ENCODE results near the gene ZBTB1. TPM values are rescaled to one million over a fixed set of nuclear protein-coding genes. Genes with fewer than 3 reads are reported as not detected.

Gene ZBTB1
- total RNA-seq, result 10 to 100 TPM; 24.0 to 28.5 (median 27.1) TPM

GRCh38 chr14:64504310-64504896 lies at the start of gene ZBTB1:
Gene ZBTB1 (plus strand): TSS chr14:64504770. CDS start chr14:64521505, 16,735 bp downstream.
- Mint-ChIP-seq H3K27me3 (ENCODE audit: low read depth) (no peaks in the 10 kb centered on the region), H3K36me3 (ENCODE audit: insufficient read depth) (peaks cover 3% of the 10 kb centered on the region)
- ATAC-seq, result peak; percentile 56 to 61

GRCh38 chr14:64459405-64460136 lies 45.0 kb upstream of the ZBTB1 start:
- ATAC-seq (no peak), DNase-seq (no peak)
- peaks cover 13% of the 10 kb centered on the region for H3K4me1 Mint-ChIP-seq (ENCODE audit: low read depth)
- no peaks in the 10 kb centered on the region for H3K27me3 Mint-ChIP-seq (ENCODE audit: low read depth)
- no peaks in the 10 kb centered on the region for H3K9me3 Mint-ChIP-seq
- H3K36me3 Mint-ChIP-seq (ENCODE audit: insufficient read depth), result peaks cover 20% of the 10 kb centered on the region
- H3K4me3 Mint-ChIP-seq, result no peak overlapping the region

More at GRCh38 chr14:64504310-64504896, at the start of gene ZBTB1:
- no peaks in the 10 kb centered on the region for H3K9me3 Mint-ChIP-seq
- peak; percentile 79 for DNase-seq
- peaks cover 71% of the 10 kb centered on the region for H3K4me1 Mint-ChIP-seq (ENCODE audit: low read depth)
- H3K4me3 Mint-ChIP-seq, result peak within 1 kb of the TSS; percentile 99

- Mint-ChIP-seq H3K4me1 (ENCODE audit: low read depth) (peaks cover 22% of the 10 kb centered on the region), H3K36me3 (ENCODE audit: insufficient read depth) (peaks cover 11% of the 10 kb centered on the region), H3K27me3 (ENCODE audit: low read depth) (no peaks in the 10 kb centered on the region), H3K9me3 (no peaks in the 10 kb centered on the region), H3K4me3 (no peak overlapping the region)
- ATAC-seq (no peak), DNase-seq (no peak)
These were observed 43.3 kb upstream of the ZBTB1 start for GRCh38 chr14:64461221-64461620.

GRCh38 chr14:64463195-64463594 lies 41.4 kb upstream of the ZBTB1 start:
- Mint-ChIP-seq H3K36me3 (ENCODE audit: insufficient read depth) (peaks cover 13% of the 10 kb centered on the region), H3K4me1 (ENCODE audit: low read depth) (peaks cover 33% of the 10 kb centered on the region), H3K4me3 (no peak overlapping the region), H3K27me3 (ENCODE audit: low read depth) (no peaks in the 10 kb centered on the region), H3K9me3 (no peaks in the 10 kb centered on the region)
- ATAC-seq, result no peak
- no peak for DNase-seq

GRCh38 chr14:64463873-64464272 lies 40.7 kb upstream of the ZBTB1 start:
- no peaks in the 10 kb centered on the region for H3K9me3 Mint-ChIP-seq
- peaks cover 39% of the 10 kb centered on the region for H3K4me1 Mint-ChIP-seq (ENCODE audit: low read depth)
- ATAC-seq, result no peak
- H3K27me3 Mint-ChIP-seq (ENCODE audit: low read depth), result no peaks in the 10 kb centered on the region
- H3K36me3 Mint-ChIP-seq (ENCODE audit: insufficient read depth), result peaks cover 15% of the 10 kb centered on the region
- DNase-seq, result no peak
- H3K4me3 Mint-ChIP-seq, result no peak overlapping the region

- Mint-ChIP-seq H3K9me3 (no peaks in the 10 kb centered on the region), H3K4me1 (ENCODE audit: low read depth) (peaks cover 33% of the 10 kb centered on the region), H3K36me3 (ENCODE audit: insufficient read depth) (peaks cover 12% of the 10 kb centered on the region), H3K4me3 (peak overlapping the region; percentile 86), H3K27me3 (ENCODE audit: low read depth) (no peaks in the 10 kb centered on the region)
- ATAC-seq (peak in 1 of 2 donors; percentile 25), DNase-seq (no peak)
These were observed 39.9 kb upstream of the ZBTB1 start for GRCh38 chr14:64464651-64465050.

GRCh38 chr14:64465191-64465822 lies 39.3 kb upstream of the ZBTB1 start, which contains the start of gene AKAP5:
Gene AKAP5 (plus strand): TSS chr14:64465499. CDS start chr14:64468395, 2,896 bp downstream.
- DNase-seq, result peak; percentile 49
- Mint-ChIP-seq H3K27me3 (ENCODE audit: low read depth) (no peaks in the 10 kb centered on the region), H3K4me1 (ENCODE audit: low read depth) (peaks cover 27% of the 10 kb centered on the region), H3K36me3 (ENCODE audit: insufficient read depth) (peaks cover 5% of the 10 kb centered on the region), H3K4me3 (peak within 1 kb of the TSS; percentile 86), H3K9me3 (no peaks in the 10 kb centered on the region)
- peak; percentile 91 to 93 for ATAC-seq

GRCh38 chr14:64465831-64466554 lies 38.6 kb upstream of the ZBTB1 start:
- no peaks in the 10 kb centered on the region for H3K27me3 Mint-ChIP-seq (ENCODE audit: low read depth)
- ATAC-seq (peak in 1 of 2 donors; percentile 20), DNase-seq (no peak)
- peak overlapping the region; percentile 80 for H3K4me3 Mint-ChIP-seq
- peaks cover 27% of the 10 kb centered on the region for H3K4me1 Mint-ChIP-seq (ENCODE audit: low read depth)
- peaks cover 4% of the 10 kb centered on the region for H3K36me3 Mint-ChIP-seq (ENCODE audit: insufficient read depth)
- H3K9me3 Mint-ChIP-seq, result no peaks in the 10 kb centered on the region

- no peaks in the 10 kb centered on the region for H3K27me3 Mint-ChIP-seq (ENCODE audit: low read depth)
These were observed 37.5 kb upstream of the ZBTB1 start for GRCh38 chr14:64467101-64467500.

GRCh38 chr14:64467566-64467965 lies 37.0 kb upstream of the ZBTB1 start:
- peaks cover 29% of the 10 kb centered on the region for H3K4me1 Mint-ChIP-seq (ENCODE audit: low read depth)
- H3K27me3 Mint-ChIP-seq (ENCODE audit: low read depth), result no peaks in the 10 kb centered on the region
- DNase-seq (no peak), ATAC-seq (no peak)
- H3K4me3 Mint-ChIP-seq, result no peak overlapping the region
- H3K36me3 Mint-ChIP-seq (ENCODE audit: insufficient read depth), result peaks cover 8% of the 10 kb centered on the region
- H3K9me3 Mint-ChIP-seq, result no peaks in the 10 kb centered on the region

More at GRCh38 chr14:64467101-64467500, 37.5 kb upstream of the ZBTB1 start:
- ATAC-seq (no peak), DNase-seq (no peak)
- H3K36me3 Mint-ChIP-seq (ENCODE audit: insufficient read depth), result peaks cover 8% of the 10 kb centered on the region
- H3K9me3 Mint-ChIP-seq, result no peaks in the 10 kb centered on the region
- peaks cover 29% of the 10 kb centered on the region for H3K4me1 Mint-ChIP-seq (ENCODE audit: low read depth)
- no peak overlapping the region for H3K4me3 Mint-ChIP-seq

- H3K4me1 Mint-ChIP-seq (ENCODE audit: low read depth), result peaks cover 31% of the 10 kb centered on the region
- no peaks in the 10 kb centered on the region for H3K9me3 Mint-ChIP-seq
- DNase-seq (no peak), ATAC-seq (no peak)
- no peak overlapping the region for H3K4me3 Mint-ChIP-seq
- no peaks in the 10 kb centered on the region for H3K27me3 Mint-ChIP-seq (ENCODE audit: low read depth)
- H3K36me3 Mint-ChIP-seq (ENCODE audit: insufficient read depth), result peaks cover 9% of the 10 kb centered on the region
These were observed 36.1 kb upstream of the ZBTB1 start for GRCh38 chr14:64468451-64468850.

- Mint-ChIP-seq H3K4me3 (no peak overlapping the region), H3K36me3 (ENCODE audit: insufficient read depth) (peaks cover 5% of the 10 kb centered on the region), H3K27me3 (ENCODE audit: low read depth) (no peaks in the 10 kb centered on the region), H3K4me1 (ENCODE audit: low read depth) (peaks cover 14% of the 10 kb centered on the region), H3K9me3 (no peaks in the 10 kb centered on the region)
- ATAC-seq (peak; percentile 37 to 41), DNase-seq (no peak)
These were observed 30.5 kb upstream of the ZBTB1 start for GRCh38 chr14:64474041-64474440.

GRCh38 chr14:64474698-64475097 lies 29.9 kb upstream of the ZBTB1 start:
- ATAC-seq, result peak in 1 of 2 donors; percentile 18
- H3K27me3 Mint-ChIP-seq (ENCODE audit: low read depth), result no peaks in the 10 kb centered on the region
- H3K9me3 Mint-ChIP-seq, result no peaks in the 10 kb centered on the region

More at GRCh38 chr14:64474698-64475097, 29.9 kb upstream of the ZBTB1 start:
- Mint-ChIP-seq H3K36me3 (ENCODE audit: insufficient read depth) (peaks cover 5% of the 10 kb centered on the region), H3K4me3 (no peak overlapping the region), H3K4me1 (ENCODE audit: low read depth) (peaks cover 14% of the 10 kb centered on the region)
- DNase-seq, result no peak

Measured in activated T-cell treated with anti-CD3 and anti-CD28 coated beads, Interleukin-2, amount 50 U/mL, for 4 hours (primary cell).